ELF-1 (cell line): Measurements from ENCODE around the gene PSMC3.

ENCODE experiments used
- DNase-seq: peaks from one replicate; pipeline ENCODE4 v3.0.0-alpha.2; 2016; ENCODE audit warnings: low read depth, low spot score

The PSMC3 gene

DNA sequence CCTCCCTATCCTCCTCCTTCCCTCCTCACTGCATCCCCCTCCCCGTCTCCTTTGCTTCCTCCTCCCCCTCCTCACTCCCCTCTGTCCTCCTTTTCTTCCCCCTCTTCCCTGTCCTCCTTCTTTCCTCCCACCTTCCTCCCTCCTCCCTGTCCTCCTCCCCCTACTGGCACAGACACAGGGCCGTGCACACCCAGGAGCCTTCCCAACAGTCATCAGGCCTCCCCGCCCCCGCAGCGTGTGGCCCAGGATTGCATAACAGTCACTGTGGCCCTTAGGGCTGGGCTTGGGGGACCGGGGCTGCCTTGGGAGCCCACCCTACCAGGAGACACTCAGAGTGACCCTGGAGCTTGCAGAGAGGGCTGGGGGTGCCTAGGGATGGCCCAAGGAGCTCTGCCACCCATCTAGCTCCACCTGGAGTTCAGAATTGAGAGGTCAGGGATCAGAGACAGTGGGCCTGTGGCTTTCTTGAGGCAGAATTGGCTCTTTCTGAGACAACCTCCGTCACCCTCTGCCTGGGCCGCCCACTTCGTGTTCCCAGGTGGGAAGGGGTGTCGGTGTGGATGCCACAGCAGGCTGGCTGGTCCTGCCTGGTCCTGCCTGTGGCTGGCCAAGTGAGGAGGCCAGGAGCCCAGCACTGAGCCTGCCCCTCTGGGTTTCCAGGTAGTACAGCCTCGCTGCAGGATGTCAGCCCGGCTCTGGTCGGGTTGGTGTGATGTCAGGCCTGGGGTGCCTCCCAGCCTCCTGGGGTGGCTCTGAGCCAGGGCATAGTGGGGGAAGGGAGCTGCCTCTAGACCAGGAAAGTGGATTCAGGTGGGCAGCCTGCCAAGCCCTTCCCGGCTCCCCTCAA, 49.5 kb downstream of the PSMC3 start:
- DNase-seq, result no peak

DNA sequence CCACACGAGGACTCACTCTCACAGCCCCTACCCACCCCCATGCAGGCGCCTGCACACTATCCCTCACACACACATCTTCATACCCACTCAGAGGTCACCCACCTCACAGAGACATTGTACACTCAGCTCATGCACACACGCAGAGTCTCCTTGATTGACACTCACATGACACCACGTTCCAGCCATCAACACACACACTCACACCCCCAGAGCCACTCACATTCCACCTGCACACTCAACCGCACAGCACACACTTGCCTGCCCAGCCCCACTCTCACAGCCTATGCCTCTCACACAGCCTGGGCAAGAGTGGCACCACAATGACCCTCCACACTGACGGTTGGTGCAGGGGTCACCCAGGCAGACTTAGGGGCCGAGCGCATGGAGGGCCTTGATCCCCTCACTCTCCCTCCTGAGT, 50.1 kb downstream of the PSMC3 start:
- no peak for DNase-seq

DNA sequence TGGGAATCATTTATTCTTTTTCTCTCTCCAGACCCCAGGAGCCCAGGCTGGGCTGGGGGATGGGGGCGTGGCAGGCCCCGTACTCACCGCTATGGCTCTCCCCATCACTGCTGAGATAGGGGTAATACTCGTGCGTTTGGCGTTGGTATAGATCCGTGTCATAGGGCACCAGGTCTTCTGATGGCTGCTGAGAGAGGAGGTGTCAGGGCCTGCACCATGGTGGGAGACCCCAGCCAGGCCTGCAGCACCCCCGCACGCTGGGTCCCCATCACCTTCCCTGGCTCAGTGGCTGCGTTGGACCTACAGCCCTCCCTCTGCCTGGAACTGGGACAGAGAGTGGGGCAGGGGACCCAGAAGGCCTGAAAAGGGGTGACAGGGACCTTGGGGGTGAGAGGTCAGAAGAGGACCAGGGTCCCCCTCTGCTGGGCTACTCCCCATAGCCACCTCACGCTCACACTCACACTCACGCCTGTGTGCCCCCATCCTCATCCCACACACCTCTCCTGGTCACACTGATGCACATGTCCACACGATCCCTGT, 50.6 kb downstream of the PSMC3 start:
- no peak for DNase-seq

DNA sequence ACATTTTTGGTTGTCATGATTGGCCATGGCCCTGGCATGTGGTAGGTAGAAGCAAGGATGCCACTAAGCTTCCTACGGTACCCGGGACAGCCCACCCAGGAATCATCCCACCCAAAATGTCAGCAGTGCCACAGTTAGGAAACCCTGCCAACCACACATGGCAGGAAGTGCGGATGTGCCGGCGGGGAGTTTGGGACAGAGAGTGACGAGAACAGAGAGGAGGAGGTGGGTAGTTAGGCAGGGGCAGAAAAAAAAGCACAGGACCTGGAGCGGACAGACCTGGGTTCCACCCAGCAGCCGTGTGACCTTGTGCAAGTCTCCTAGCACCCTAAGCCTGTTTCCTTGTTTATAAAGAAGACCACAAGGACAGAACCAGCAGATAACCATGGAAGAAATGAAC, 51.2 kb downstream of the PSMC3 start:
- no peak for DNase-seq

DNA sequence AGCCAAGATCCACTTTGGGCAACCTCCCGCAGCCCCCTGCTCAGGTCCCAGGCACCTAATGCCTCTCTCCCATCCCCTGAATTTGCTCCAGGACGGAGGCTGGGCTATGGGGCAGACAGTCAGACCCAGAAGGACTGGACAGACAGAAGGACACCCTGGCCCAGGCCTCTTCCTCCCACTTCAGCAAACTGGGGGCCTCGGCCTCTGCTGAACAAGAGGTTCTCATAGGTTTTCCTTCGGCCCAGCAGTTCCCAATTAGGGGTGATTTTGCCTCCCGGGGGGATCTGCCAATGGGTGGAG, 51.6 kb downstream of the PSMC3 start:
- DNase-seq, result no peak

DNA sequence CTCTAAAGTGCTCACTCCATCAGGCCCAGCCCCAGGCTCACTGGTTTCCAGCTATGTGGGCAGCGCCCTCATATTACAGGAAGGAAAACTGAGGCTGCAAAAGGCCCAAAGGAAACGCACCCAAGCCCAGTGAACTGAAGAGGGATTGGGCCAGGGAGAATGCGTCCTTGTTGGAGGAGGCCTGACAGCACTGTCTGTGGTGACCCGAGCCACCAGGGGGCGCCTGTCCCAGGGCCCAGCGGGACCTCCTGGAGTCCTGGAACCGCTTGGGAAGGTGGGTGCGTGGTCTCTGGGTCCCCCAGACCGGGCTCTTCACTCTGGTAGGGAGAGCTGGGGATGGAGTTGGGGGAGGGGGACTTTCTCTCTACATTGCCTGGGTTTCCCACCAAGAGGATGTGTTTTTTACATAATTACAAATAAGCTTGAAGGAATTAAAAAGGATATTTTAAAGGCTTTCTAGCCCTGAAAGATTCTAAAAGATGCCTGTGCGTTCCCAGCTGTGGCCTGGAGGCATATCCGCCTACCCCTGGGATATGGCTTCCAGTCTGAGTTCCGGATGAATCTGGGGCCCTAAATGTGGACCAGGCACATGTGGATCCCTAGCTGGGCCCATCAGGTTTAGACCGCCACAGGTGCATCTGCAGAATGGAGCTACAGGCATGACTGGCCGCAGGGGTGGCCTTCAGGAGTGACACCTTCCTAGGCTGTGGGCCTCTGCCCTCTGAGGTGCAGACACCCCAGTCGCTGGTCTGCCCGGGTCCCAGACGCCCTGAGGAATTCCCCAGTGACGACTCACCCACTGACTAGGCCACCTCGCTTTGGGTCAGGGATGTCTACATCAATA, 52.1 kb downstream of the PSMC3 start:
- peak; percentile 86 for DNase-seq

- DNase-seq, result no peak
These were observed 53.8 kb downstream of the PSMC3 start for GRCh38 chr11:47372422-47372821.

GRCh38 chr11:47369676-47370075, 56.6 kb downstream of the PSMC3 start:
- no peak for DNase-seq
